CD4-positive, alpha-beta T cell treated with Interferon gamma for 1 hour (primary cell): ENCODE results near the gene TMEM117.
"Not testable (repeated sequence)": the region's sequence is repeated elsewhere in the genome, so short reads cannot be mapped to it uniquely, and the experiment has no call there.

Source experiments
- DNase-seq: peaks from one replicate; pipeline ENCODE4 v3.0.0-alpha.2; 2020

Gene TMEM117

DNA sequence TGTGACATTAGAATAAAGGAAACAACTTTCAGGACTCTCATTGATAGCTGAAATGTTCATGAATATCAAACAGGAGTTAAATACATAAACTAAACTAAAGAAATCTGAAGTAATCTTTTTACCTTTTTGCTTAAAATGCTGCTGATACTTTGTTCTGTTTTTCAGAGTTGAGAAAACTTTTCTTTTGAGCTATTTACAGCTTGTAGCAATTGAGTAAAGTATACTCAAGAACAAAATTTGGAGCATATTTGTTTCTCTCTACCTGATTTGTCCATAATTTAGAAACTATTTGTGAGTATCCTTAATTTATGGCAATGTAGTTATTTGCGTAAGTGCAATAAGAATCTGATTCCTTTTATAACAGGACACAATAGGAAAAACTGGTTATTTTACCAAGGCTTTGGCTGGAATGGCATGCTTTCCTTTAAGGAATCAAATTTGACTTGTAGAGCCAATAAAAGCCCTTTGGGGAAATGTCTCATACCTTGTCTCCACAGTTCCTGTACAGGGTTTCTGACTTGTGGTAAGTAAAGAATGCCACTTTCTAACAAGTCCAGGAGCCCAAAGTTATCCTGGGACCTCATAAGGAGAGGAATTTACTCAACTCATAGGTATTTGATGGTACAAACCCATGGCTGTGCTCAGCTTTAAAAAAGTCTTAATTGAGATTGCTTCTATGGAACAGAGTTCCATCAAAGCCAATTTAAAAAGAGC is 195.7 kb downstream of the TMEM117 start:
- DNase-seq = no peak

GRCh38 chr12:44034906-44035305 is 199.0 kb downstream of the TMEM117 start:
- no peak for DNase-seq

- no peak for DNase-seq
These were observed 201.1 kb downstream of the TMEM117 start for GRCh38 chr12:44036875-44037443.

DNA sequence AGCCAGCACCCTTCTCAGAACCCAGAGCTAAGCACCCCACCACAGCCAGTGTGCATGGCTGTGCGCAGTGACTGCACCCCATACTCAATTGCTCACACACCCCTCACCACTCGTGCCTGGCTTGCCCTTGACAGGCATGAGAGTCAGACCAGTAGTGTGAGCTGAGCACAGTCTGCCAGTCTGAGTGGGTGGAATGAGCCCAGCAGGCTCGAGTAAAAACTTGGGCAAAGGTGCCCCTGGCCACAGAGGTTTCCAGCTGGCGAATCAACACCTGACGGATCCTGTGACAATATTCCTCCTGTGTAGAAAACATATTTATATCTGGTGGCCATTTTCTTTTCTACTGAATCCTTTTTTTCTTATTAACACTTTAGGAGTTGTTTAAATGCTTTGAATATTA is 202.5 kb downstream of the TMEM117 start:
- no peak for DNase-seq

- not testable (repeated sequence) for DNase-seq
These were observed 208.6 kb downstream of the TMEM117 start for GRCh38 chr12:44044491-44044890.

DNA sequence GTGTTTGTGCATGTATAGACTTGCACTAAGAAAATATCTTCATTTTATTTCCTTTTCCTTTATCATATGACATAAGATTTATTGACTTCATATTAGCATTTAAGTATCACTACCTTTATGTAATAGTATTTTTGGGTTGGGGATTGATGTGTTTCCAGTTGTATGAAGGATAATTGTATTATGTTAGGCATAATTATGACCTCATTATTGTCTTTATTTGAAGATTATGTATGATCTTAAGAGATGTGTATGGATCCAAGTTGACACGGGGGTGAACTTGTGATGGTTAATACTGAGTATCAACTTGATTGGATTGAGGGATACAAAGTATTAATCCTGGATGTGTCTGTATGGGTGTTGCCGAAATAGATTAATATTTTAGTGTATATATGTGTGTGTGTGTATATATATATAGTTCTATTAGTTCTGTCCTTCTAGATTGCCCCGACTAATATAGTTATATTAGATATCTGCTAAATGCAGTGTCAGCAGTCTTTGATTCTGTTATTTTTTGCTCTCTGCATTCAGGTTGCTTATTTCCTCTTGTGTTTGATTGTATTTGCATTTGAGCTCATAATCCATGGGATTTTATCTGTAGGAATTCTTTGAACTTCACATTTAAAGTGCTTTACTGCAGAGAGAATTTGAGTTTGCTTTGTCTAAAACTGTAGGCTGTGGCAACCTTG is 211.0 kb downstream of the TMEM117 start:
- DNase-seq = no peak

DNA sequence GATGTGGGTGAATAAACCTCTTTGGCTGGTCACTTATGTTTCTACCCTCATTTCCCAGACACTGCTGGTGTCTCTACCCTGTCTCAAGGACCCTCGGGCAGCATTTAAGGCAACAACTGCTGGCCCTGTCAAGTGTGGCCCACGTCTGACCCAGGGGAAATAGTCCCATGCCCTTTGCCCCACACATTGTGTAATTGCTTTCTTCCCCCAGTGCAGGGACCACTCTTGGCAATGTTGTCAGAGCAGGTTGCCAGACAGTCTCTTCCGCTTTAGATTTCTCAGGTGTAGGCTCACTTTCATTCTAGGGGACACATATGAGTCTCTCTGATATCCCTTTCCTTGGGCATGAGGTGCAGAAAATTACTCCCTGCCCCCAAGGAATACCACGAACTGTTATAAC is 216.7 kb downstream of the TMEM117 start:
- DNase-seq = no peak

DNA sequence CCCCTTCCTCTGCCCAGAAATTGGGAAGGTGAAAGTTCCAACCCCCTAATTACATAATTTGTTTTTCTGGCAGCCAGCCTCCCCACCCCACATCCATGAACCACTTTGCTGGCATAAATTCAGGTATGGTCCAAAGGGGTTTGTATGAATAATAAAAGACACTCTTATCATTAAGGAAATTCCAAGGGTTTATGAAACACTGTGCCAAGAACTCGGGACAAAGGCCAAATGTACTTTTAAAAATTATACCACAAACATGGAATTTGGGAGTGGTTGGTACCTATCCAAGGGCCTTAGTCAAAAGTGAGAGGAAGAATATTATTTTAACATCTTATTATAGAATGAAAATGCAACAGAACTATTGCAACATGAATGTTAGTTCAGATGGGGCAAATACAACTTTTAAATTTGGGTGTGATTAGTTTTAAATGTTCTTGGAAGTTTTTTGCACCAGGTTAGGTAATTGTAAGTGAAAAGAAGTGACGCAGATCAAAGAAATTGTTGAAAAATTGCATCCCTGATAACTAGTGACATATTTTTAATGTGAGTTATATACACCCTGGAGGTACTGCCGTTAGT is 217.8 kb downstream of the TMEM117 start:
- no peak for DNase-seq

DNA sequence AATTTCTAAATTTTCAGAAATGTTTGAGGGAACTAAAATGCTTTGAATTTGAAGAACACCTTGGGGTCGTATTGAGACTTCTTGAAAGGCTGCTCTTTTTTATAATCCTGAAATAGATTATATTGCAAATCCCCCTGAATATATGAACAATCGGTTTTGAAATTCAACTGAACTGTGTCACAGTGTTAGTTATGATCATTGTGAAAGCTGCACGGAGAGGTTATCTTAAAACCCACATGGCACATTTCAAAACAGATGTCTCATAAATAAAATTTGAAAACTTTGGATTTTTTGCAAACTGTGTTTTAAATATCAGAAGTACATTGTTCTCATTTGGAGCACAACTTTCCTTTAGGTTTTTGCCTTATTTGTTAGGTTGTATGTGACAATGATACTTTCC is 218.4 kb downstream of the TMEM117 start:
- DNase-seq = no peak

GRCh38 chr12:44058366-44058765 is 222.5 kb downstream of the TMEM117 start:
- DNase-seq = no peak

GRCh38 chr12:44059476-44059875 is 223.6 kb downstream of the TMEM117 start:
- DNase-seq = no peak

DNA sequence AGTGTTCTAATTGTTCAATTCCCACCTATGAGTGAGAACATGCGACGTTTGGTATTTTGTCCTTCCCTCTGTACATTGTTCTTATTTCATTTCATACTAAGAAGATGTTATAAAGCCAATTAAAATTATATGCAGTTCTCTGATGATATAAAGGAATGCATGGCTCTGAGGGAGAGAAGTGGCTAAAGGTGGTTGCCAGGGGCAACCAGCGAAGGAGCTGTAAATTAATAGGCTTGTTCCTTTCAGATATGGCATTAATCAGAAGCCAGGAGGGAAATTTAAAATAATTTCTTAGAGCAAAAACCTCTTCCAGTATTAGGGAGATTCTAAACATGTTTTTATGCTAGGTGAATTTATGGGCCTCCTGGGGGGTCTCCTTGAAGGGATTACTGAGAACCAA is 227.8 kb downstream of the TMEM117 start:
- DNase-seq = no peak

DNA sequence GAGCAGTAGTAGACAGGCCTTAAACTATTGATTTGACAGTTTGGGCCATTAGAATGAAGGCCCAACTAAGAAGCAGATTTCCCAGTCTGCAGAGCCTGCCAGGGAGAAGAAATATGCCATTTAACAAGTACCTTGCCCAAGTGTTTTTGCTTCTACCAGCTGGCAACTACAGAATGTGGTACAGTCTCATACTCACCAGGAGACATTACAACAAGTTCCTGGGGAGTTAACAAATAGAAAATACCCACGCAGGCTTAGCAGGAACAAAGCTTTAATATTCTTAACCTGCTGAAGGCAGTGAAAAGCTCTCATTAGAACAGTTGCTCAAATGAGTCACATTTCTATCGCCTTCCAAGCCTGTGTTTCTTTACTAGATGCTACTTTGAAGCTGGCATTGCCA is 241.0 kb downstream of the TMEM117 start:
- no peak for DNase-seq

DNA sequence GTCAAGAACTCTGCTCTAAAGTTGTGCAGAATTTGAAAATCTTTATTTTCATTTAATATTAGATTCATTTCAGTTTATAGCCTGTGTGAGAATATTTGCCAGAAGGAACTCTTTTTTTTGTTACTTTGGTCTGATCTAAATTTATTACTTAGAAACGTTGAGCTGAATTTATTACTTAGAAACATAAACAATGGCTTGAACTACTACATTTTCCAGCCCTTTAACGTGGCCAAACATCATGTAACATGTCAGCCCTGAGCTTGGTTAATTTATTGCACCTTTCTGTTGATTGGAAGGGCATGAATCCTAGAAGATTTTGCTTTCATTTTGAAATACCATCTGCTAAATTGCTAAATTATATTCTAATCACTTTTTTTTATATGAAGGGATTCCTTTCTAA is 241.4 kb downstream of the TMEM117 start:
- no peak for DNase-seq

GRCh38 chr12:44078273-44078672 is 242.4 kb downstream of the TMEM117 start:
- DNase-seq = no peak

- DNase-seq = no peak
These were observed 252.8 kb downstream of the TMEM117 start for GRCh38 chr12:44088647-44089046.

DNA sequence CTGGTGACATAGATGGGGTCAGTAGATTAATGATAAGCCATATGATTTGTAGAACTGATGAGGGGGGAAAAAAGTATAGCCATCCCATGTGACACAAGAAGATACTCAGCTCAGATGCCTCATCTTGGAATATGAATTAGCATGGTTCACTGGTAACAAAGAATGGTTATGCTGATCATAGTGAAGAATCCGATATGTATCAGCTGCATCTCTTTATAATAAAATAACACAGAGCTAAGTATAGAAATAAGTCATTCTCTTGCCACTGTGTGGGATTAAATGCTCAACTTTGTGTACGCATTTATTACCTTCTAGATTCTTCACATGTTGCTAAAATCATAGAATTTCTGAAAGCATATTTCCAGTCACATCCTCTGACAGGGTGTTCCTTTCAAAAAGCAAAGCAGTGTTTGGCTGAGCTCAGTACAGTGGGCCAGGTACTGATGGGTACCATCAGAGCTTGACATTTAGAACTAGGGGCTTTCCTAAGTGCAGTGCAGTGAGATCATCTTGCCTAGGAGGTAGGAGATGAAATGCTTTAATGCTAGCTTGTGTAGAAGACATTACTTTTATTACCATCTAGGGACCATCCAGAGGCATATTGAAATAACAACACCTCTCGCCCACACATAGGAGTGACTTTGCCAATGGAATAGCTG is 256.2 kb downstream of the TMEM117 start:
- DNase-seq = no peak

GRCh38 chr12:44098786-44099185 is 262.9 kb downstream of the TMEM117 start:
- no peak for DNase-seq

- no peak for DNase-seq
These were observed 263.6 kb downstream of the TMEM117 start for GRCh38 chr12:44099486-44099885.

GRCh38 chr12:44100264-44100663 is 264.4 kb downstream of the TMEM117 start:
- no peak for DNase-seq

GRCh38 chr12:44101475-44101874 is 265.6 kb downstream of the TMEM117 start:
- no peak for DNase-seq

GRCh38 chr12:44114906-44115305 is 279.0 kb downstream of the TMEM117 start:
- no peak for DNase-seq

GRCh38 chr12:44117337-44117736 is 281.5 kb downstream of the TMEM117 start:
- DNase-seq = no peak
